Lower leg skin (tissue), 3 donors: ENCODE data around the gene SFXN2.

Experiments used
- POLR2A ChIP-seq, 2 donors: fragments of 450-650 bp; IDR thresholded peaks; one replicate each; pipeline ENCODE4 v1.6.1; 2016 to 2017; ENCODE audit warnings: antibody characterized with exemption in 2 of 2, mild to moderate bottlenecking in 1 of 2, moderate library complexity in 1 of 2
- TF ChIP-seq, protein P1 (sequence below), 3 donors: fragments of 450-650 bp; IDR thresholded peaks; one replicate each; pipeline ENCODE4 v1.5.1; 2016; ENCODE audit warnings: antibody characterized with exemption in 3 of 3, mild to moderate bottlenecking in 3 of 3, moderate library complexity in 2 of 3

DNA sequence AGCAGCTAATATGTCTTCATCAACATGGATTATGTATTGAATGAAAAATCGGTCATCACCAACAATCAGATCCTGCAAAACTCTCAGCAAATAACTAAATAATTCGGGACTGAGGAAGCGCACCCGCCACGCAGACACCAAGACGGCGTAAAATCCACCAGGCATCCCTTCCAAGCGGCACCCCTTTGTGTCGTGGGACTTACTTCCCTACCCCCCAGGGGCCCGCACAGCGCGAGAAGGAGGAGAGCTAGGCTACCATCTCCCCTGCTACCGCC lies 960 bp upstream of the SFXN2 start:
- TF ChIP-seq, protein P1, sequence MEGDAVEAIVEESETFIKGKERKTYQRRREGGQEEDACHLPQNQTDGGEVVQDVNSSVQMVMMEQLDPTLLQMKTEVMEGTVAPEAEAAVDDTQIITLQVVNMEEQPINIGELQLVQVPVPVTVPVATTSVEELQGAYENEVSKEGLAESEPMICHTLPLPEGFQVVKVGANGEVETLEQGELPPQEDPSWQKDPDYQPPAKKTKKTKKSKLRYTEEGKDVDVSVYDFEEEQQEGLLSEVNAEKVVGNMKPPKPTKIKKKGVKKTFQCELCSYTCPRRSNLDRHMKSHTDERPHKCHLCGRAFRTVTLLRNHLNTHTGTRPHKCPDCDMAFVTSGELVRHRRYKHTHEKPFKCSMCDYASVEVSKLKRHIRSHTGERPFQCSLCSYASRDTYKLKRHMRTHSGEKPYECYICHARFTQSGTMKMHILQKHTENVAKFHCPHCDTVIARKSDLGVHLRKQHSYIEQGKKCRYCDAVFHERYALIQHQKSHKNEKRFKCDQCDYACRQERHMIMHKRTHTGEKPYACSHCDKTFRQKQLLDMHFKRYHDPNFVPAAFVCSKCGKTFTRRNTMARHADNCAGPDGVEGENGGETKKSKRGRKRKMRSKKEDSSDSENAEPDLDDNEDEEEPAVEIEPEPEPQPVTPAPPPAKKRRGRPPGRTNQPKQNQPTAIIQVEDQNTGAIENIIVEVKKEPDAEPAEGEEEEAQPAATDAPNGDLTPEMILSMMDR (IDR thresholded peaks at IDR 0.05): no peak
- no peak for TF ChIP-seq POLR2A (IDR thresholded peaks at IDR 0.05)
